Esophagus muscularis mucosa (tissue), 4 donors: ENCODE data around the gene MYH11. TPM values are rescaled to one million over a fixed set of nuclear protein-coding genes. Genes with fewer than 3 reads are reported as not detected.

Experiments used
- DNase-seq: peaks from one replicate; pipeline ENCODE4 v3.0.0-alpha.2; 2017; ENCODE audit errors: extremely low spot score
- H3K27ac ChIP-seq, 4 donors: fragments of 200-600 bp; sonication (generic); replicated peaks in 1 of 4; 1 replicate in 3 of 4; 2 replicates in 1 of 4; pipeline ENCODE4 v1.5.1; 2016 to 2019; ENCODE audit warnings: mild to moderate bottlenecking in 1 of 4
- H3K27me3 ChIP-seq, 4 donors: fragments of 200-600 bp; sonication (generic); one replicate each; pipeline versions ENCODE4 v1.5.1 to v1.6.0; 2016 to 2019
- H3K36me3 ChIP-seq, 4 donors: fragments of 200-600 bp; sonication (generic); one replicate each; pipeline ENCODE4 v1.5.1; 2016 to 2019
- H3K4me1 ChIP-seq, 4 donors: fragments of 200-600 bp; sonication (generic); one replicate each; pipeline ENCODE4 v1.5.1; 2016 to 2019
- H3K4me3 ChIP-seq, 4 donors: fragments of 200-600 bp; sonication (generic); 1 replicate in 2 of 4; 2 replicates in 2 of 4; pipeline ENCODE4 v1.5.1; 2016 to 2019; ENCODE audit warnings: mild to moderate bottlenecking in 4 of 4, moderate library complexity in 1 of 4
- H3K9me3 ChIP-seq, 4 donors: fragments of 200-600 bp; sonication (generic); 1 replicate in 3 of 4; 2 replicates in 1 of 4; pipeline ENCODE4 v1.5.1; 2016 to 2019
- EP300 ChIP-seq: sonication (generic); formaldehyde crosslinking; IDR thresholded peaks from one replicate; pipeline ENCODE4 v1.6.1; 2017; ENCODE audit warnings: antibody characterized with exemption
- POLR2A ChIP-seq: fragments of 450-650 bp; IDR thresholded peaks from one replicate; pipeline ENCODE4 v1.6.1; 2017; ENCODE audit warnings: antibody characterized with exemption, moderate library complexity, mild to moderate bottlenecking, low read depth
- POLR2AphosphoS5 ChIP-seq, 2 donors: sonication (generic); formaldehyde crosslinking; IDR thresholded peaks; one replicate each; pipeline ENCODE4 v1.6.1; 2017; ENCODE audit warnings: antibody characterized with exemption in 2 of 2
- WGBS: methylation state at CpG from one replicate; pipeline ENCODE4 v1.1.5; 2018; 5-methylcytosine and 5-hydroxymethylcytosine counted together
- intact Hi-C: fragments of 100-400 bp; cut with DNase I; formaldehyde crosslinking; loops from one replicate; pipeline ENCODE4 v1.15.1; 2023
- total RNA-seq, 4 donors: library from RNA; depleted of rRNA; stranded (reverse); fragments of >200 nt; gene quantifications; one replicate each; pipeline versions ENCODE4 v1.1.0 to v1.2.1, GENCODE V29; 2016
- TF ChIP-seq, protein P1 (sequence below), 3 experiments: fragments of 200-600 bp in 2 of 3; fragments of 450-650 bp in 1 of 3; sonication (generic) in 2 of 3; IDR thresholded peaks; one replicate each; pipeline ENCODE4 v1.5.1; 2017 to 2019; ENCODE audit warnings: antibody characterized with exemption in 3 of 3, mild to moderate bottlenecking in 2 of 3, moderate library complexity in 1 of 3

MYH11 gene
- total RNA-seq, 4 donors from 2014 or later: 9,583 to 20,476 (median 14,208) TPM

DNA sequence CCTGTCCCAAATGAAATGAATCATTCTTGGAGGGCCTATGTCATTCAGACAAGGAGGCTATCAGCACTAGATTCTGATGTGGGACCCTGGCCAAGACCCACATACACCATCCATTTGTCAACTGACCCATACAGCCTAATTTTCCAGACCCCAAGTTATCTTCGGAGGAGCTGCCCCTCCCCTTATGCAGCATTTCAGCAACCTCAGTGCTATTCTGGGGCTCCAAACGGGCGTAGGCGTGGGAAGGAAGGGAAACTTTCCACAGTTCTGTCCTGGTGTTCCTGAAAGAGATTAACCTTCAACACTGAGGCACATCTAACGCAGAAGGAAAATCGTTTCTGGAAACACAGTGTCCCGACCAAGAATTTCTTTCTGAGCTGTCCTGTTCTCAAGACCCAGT is 86.7 kb downstream of the MYH11 start:
- 11% methylated on average over 7 of the region's 7 CpGs for WGBS
- no peak overlapping the region for H3K4me3 ChIP-seq
- no peak for DNase-seq
- H3K27ac ChIP-seq: peak overlapping the region; percentile 71 to 77 (median 76)
- TF ChIP-seq EP300 (no peak), POLR2AphosphoS5 (IDR thresholded peaks at IDR 0.05) (peak; percentile 37 to 57)
- H3K36me3 ChIP-seq: peaks cover 0 to 92% (median 57%) of the 10 kb centered on the region in 4 donors
- no peaks in the 10 kb centered on the region for H3K9me3 ChIP-seq
- peaks cover 0 to 100% (median 91%) of the 10 kb centered on the region in 4 donors for H3K4me1 ChIP-seq
- intact Hi-C loops: no loop called here
- H3K27me3 ChIP-seq: no peaks in the 10 kb centered on the region

DNA sequence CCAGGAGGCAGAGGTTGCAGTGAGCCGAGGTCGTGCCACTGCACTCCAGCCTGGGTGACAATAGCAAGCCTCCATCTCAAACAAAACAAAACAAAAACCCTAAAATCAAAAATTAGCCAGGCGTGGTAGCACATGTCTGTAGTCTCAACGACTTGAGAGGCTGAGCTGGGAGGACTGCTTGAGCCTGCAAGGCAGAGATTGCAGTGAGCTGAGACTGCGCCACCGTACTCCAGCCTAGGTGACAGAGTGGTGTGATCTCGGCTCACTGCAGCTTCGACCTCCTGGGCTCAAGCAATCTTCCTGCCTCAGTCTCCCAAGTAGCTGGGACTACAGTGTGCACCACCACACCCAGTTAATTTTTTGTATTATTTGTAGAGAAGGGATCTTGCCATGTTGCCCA is 87.6 kb downstream of the MYH11 start:
- no peaks in the 10 kb centered on the region for H3K9me3 ChIP-seq
- DNase-seq: no peak
- intact Hi-C loops: loop anchor here (10.0 kb wide), 2 partner anchors 356 to 426 kb away; no protein-coding TSS in a partner anchor
- WGBS: 68% methylated on average over 7 of the region's 8 CpGs
- no peak overlapping the region for H3K4me3 ChIP-seq
- H3K27ac ChIP-seq: peak overlapping the region; percentile 71 to 77 (median 76)
- TF ChIP-seq POLR2AphosphoS5 (IDR thresholded peaks at IDR 0.05) (peak in 1 of 2 donors; percentile 61), EP300 (no peak)
- peaks cover 0 to 100% (median 91%) of the 10 kb centered on the region in 4 donors for H3K4me1 ChIP-seq
- no peaks in the 10 kb centered on the region for H3K27me3 ChIP-seq
- peaks cover 0 to 92% (median 57%) of the 10 kb centered on the region in 4 donors for H3K36me3 ChIP-seq

DNA sequence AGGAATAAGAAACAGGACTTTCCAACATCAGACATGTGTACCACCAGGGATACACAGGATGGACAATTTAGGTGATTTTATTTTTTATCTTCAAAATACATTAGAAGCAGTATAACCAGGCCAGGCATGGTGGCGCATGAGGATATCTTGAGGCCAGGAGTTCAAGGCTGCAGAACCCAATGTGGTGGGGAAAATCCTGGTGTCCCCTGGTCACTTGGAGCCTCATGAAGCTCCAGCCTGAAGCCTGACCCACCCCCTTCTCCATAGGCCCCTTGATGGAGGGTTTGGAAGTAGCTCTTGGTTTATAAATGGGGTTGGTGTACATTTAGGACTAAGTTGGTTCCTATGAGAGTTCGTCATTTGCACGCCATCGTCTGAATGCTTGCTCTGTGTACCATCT is 88.6 kb downstream of the MYH11 start:
- Histone ChIP-seq H3K9me3 (no peaks in the 10 kb centered on the region), H3K27ac (peak overlapping the region; percentile 63 to 77 (median 74)), H3K36me3 (peaks cover 0 to 93% (median 59%) of the 10 kb centered on the region in 4 donors), H3K4me3 (no peak overlapping the region), H3K4me1 (peaks cover 0 to 100% (median 91%) of the 10 kb centered on the region in 4 donors), H3K27me3 (no peaks in the 10 kb centered on the region)
- DNase-seq: no peak
- TF ChIP-seq POLR2AphosphoS5 (IDR thresholded peaks at IDR 0.05): peak in 1 of 2 donors; percentile 72
- TF ChIP-seq POLR2A: no peak
- no peak for TF ChIP-seq EP300
- TF ChIP-seq, protein P1, sequence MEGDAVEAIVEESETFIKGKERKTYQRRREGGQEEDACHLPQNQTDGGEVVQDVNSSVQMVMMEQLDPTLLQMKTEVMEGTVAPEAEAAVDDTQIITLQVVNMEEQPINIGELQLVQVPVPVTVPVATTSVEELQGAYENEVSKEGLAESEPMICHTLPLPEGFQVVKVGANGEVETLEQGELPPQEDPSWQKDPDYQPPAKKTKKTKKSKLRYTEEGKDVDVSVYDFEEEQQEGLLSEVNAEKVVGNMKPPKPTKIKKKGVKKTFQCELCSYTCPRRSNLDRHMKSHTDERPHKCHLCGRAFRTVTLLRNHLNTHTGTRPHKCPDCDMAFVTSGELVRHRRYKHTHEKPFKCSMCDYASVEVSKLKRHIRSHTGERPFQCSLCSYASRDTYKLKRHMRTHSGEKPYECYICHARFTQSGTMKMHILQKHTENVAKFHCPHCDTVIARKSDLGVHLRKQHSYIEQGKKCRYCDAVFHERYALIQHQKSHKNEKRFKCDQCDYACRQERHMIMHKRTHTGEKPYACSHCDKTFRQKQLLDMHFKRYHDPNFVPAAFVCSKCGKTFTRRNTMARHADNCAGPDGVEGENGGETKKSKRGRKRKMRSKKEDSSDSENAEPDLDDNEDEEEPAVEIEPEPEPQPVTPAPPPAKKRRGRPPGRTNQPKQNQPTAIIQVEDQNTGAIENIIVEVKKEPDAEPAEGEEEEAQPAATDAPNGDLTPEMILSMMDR (IDR thresholded peaks at IDR 0.05): no peak
- WGBS: 85% methylated on average over 4 of the region's 4 CpGs
- intact Hi-C loops: loop anchor here (10.0 kb wide), 2 partner anchors 357 to 427 kb away; no protein-coding TSS in a partner anchor

DNA sequence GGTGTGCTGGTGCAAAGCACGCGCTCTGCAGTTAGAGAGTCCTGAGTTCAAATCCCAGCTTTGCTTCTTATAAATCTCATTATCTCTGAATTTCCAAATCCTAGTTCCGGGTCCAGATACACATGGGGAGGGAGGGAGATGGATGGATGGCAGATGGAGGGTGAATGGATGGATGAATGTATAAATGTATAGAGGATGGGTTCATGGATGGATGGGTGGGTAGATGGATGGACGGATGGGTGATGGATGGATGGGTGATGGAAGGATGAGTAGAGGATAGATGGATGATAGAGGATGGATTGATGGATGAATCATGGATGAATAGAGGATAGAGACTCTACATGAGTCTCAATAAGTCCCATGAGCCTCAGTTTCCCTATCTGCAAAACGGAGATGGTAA is 89.9 kb downstream of the MYH11 start:
- no peaks in the 10 kb centered on the region for H3K9me3 ChIP-seq
- peaks cover 0 to 98% (median 91%) of the 10 kb centered on the region in 4 donors for H3K4me1 ChIP-seq
- WGBS: 77% methylated on average over 5 of the region's 5 CpGs
- intact Hi-C loops: loop anchor here (10.0 kb wide), 2 partner anchors 358 to 428 kb away; no protein-coding TSS in a partner anchor
- no peak overlapping the region for H3K4me3 ChIP-seq
- peaks cover 0 to 97% (median 60%) of the 10 kb centered on the region in 4 donors for H3K36me3 ChIP-seq
- no peak for DNase-seq
- no peaks in the 10 kb centered on the region for H3K27me3 ChIP-seq
- TF ChIP-seq, protein P1 (IDR thresholded peaks at IDR 0.05): no peak
- TF ChIP-seq POLR2AphosphoS5 (IDR thresholded peaks at IDR 0.05): peak in 1 of 2 donors; percentile 86
- peak overlapping the region; percentile 63 to 77 (median 74) for H3K27ac ChIP-seq

DNA sequence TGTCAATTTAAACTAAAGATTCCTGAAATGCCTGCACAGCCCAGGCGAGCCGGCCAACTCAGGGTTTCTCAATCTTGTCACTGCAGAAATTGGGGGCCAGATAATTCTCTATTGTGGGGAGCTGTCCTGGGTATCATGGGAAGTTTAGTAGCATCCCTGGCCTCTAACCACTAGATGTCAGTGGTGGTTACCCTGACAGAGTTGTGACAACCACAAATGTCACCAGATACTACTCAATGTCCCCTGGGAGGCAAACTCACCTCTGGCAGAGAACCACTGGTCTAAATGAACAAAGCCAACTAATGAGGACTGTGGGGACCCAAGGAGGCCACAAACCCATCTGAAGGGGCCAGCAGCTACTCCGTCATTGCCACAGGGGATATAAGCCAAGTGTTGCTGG is 90.9 kb downstream of the MYH11 start:
- Histone ChIP-seq H3K4me1 (peaks cover 0 to 97% (median 88%) of the 10 kb centered on the region in 4 donors), H3K9me3 (no peaks in the 10 kb centered on the region), H3K27me3 (no peaks in the 10 kb centered on the region), H3K36me3 (peaks cover 0 to 97% (median 57%) of the 10 kb centered on the region in 4 donors), H3K4me3 (no peak overlapping the region), H3K27ac (peak overlapping the region; percentile 63 to 75 (median 74))
- TF ChIP-seq EP300 (no peak), POLR2A (no peak), POLR2AphosphoS5 (IDR thresholded peaks at IDR 0.05) (peak in 1 of 2 donors; percentile 23)
- TF ChIP-seq, protein P1 (IDR thresholded peaks at IDR 0.05): peak; percentile 35 to 53 (median 40)
- 31% methylated on average over 3 of the region's 3 CpGs for WGBS
- DNase-seq: no peak
- intact Hi-C loops: loop anchor here (10.0 kb wide), 2 partner anchors 359 to 429 kb away; no protein-coding TSS in a partner anchor
